ENCODE results near the gene SHOC2. TPM values are rescaled to one million over a fixed set of nuclear protein-coding genes. Genes with fewer than 3 reads are reported as not detected.

Gene SHOC2
- total RNA-seq, 1 donor from 2014 or later: 45.9 TPM

DNA sequence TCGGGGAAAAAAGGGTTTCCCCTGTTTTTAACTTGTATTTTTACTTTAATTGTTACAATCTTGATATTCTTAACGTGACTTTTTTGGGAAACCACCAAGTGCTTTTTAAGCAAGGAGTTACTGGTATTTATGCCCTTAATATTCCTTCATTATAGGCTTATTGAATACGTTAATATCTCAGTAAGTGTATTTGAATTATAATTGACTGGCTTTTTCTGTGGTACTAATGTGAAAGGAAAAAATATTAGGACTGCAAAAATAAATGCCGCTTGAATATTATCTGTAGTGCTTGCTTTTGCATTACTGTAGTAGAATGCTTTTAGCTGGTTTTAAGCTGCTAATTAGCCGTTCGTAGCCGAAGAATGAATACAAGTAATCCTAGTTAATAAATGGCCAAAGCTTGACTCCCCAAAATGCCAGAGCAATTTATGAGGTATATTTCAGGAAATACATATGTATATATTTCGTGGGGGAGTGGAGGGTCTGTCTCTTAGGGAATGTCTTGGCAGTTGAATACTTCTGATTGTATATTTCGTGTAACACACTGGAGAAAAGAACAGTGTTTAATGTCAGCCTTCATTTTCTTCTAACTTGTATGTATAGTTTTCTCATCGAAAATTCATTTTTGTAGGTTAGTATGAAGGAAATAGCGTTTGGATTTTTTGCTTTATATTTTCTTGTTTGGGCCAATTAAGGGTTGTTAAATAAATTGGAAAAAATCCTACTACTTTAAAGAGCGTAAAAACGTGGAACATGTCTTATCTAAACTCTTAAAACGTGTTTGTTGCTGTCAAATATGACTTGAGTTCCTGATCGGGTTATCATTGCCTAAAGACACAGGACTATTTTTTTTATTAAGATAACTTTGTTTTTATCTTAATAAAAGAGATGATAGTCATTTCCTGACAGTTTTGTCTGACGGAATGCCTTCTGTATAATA is 46.1 kb upstream of the SHOC2 start:
- peaks cover 4% of the 10 kb centered on the region for H3K36me3 Mint-ChIP-seq (ENCODE audit: insufficient read depth)
- H3K27me3 Mint-ChIP-seq: no peaks in the 10 kb centered on the region
- peak overlapping the region; percentile 89 for H3K4me3 Mint-ChIP-seq (ENCODE audit: low read depth)
- peaks cover 21% of the 10 kb centered on the region for H3K4me1 Mint-ChIP-seq (ENCODE audit: low read depth)
- peak overlapping the region; percentile 93 for H3K27ac Mint-ChIP-seq
- H3K9me3 Mint-ChIP-seq (ENCODE audit: low read depth): no peaks in the 10 kb centered on the region
- DNase-seq (ENCODE audit: low spot score, unreplicated experiment): no peak
- TF ChIP-seq, protein P1, sequence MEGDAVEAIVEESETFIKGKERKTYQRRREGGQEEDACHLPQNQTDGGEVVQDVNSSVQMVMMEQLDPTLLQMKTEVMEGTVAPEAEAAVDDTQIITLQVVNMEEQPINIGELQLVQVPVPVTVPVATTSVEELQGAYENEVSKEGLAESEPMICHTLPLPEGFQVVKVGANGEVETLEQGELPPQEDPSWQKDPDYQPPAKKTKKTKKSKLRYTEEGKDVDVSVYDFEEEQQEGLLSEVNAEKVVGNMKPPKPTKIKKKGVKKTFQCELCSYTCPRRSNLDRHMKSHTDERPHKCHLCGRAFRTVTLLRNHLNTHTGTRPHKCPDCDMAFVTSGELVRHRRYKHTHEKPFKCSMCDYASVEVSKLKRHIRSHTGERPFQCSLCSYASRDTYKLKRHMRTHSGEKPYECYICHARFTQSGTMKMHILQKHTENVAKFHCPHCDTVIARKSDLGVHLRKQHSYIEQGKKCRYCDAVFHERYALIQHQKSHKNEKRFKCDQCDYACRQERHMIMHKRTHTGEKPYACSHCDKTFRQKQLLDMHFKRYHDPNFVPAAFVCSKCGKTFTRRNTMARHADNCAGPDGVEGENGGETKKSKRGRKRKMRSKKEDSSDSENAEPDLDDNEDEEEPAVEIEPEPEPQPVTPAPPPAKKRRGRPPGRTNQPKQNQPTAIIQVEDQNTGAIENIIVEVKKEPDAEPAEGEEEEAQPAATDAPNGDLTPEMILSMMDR (IDR thresholded peaks at IDR 0.05; ENCODE audit: unreplicated experiment): no peak

DNA sequence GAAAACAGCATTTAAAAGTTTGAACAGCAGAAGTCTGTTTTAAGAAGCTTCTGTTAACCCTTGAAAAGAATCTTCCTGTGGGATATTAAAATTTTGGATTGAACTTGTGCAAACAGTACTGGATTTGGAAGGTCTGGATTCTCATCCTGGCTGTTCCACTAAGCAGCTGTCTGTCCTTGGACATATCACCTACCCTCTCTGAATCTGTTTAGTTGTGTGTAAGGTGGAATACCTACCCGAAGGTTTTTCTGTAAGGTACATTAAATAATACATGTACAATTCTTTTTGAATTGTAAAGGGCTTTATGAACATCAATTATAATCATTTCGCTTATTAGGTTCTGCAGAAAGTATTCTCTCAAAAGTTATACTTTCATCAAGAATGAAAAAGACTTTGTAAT is 45.5 kb upstream of the SHOC2 start:
- DNase-seq (ENCODE audit: low spot score, unreplicated experiment): no peak
- Mint-ChIP-seq H3K4me3 (ENCODE audit: low read depth) (peak overlapping the region; percentile 68), H3K27me3 (no peaks in the 10 kb centered on the region), H3K36me3 (ENCODE audit: insufficient read depth) (peaks cover 4% of the 10 kb centered on the region), H3K4me1 (ENCODE audit: low read depth) (peaks cover 21% of the 10 kb centered on the region), H3K9me3 (ENCODE audit: low read depth) (no peaks in the 10 kb centered on the region), H3K27ac (peak overlapping the region; percentile 37)
- TF ChIP-seq, protein P1 (IDR thresholded peaks at IDR 0.05; ENCODE audit: unreplicated experiment): no peak

DNA sequence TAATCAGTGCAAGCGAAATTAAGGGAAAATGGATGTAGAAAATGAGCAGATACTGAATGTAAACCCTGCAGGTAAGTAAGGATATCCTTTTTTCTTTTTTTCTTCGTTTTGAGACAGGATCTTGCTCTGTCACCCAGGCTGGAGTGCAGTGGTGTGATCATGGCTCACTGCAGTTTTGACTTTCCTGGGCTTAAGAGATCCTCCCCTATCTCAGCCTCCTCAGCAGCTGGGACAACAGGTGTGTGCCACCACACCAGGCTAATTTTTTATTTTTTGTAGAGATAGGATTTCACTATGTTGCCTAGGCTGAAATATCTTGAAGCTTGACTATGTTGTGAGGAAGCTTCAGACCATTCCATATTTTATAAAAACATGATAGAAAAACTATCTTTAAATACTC is 43.4 kb upstream of the SHOC2 start:
- no peak overlapping the region for H3K27ac Mint-ChIP-seq
- no peak for DNase-seq (ENCODE audit: low spot score, unreplicated experiment)
- peaks cover 2% of the 10 kb centered on the region for H3K36me3 Mint-ChIP-seq (ENCODE audit: insufficient read depth)
- peaks cover 13% of the 10 kb centered on the region for H3K4me1 Mint-ChIP-seq (ENCODE audit: low read depth)
- H3K9me3 Mint-ChIP-seq (ENCODE audit: low read depth): no peaks in the 10 kb centered on the region
- H3K4me3 Mint-ChIP-seq (ENCODE audit: low read depth): no peak overlapping the region
- no peaks in the 10 kb centered on the region for H3K27me3 Mint-ChIP-seq
- TF ChIP-seq, protein P1 (IDR thresholded peaks at IDR 0.05; ENCODE audit: unreplicated experiment): no peak

DNA sequence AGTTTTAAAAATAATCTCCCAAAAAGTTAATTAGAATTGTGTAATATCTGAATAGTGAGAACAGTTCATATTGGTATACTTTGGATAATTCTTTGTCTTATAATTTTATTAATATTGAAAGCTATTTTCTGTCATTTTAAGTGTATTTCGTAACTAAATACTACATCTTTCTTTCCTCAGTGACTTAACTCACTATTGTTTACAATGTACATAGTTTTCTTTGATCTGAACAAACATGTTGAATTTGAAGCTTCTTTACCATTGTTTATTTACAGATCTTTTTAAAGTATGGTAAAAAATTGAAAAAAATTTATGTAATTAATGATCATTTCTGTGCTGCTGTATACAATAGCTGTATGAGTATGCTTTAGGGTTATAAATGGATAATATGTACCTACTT is 42.6 kb upstream of the SHOC2 start:
- H3K4me3 Mint-ChIP-seq (ENCODE audit: low read depth): no peak overlapping the region
- H3K4me1 Mint-ChIP-seq (ENCODE audit: low read depth): peaks cover 13% of the 10 kb centered on the region
- H3K9me3 Mint-ChIP-seq (ENCODE audit: low read depth): no peaks in the 10 kb centered on the region
- no peak for DNase-seq (ENCODE audit: low spot score, unreplicated experiment)
- H3K36me3 Mint-ChIP-seq (ENCODE audit: insufficient read depth): peaks cover 6% of the 10 kb centered on the region
- H3K27ac Mint-ChIP-seq: no peak overlapping the region
- TF ChIP-seq, protein P1 (IDR thresholded peaks at IDR 0.05; ENCODE audit: unreplicated experiment): no peak
- no peaks in the 10 kb centered on the region for H3K27me3 Mint-ChIP-seq

DNA sequence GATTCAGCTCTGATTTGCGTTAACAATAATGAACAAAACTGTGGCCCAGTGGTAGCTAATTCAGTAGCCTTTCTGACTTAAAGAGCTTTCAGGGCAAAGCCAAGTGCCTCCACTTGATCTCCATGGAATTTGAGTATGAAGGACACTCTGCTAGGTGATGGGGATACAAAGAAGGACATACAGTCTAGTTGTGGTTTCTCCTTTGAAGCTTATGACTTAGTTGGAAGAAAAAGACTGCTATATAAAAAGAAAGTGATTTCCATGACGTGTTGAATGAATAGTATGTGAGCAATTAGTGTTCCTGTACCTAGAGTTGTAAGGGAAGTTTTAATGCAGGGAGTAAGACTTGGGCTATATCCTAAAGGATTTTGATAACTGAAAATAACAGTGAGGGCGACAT is 39.4 kb upstream of the SHOC2 start:
- DNase-seq (ENCODE audit: low spot score, unreplicated experiment): no peak
- Mint-ChIP-seq H3K9me3 (ENCODE audit: low read depth) (no peaks in the 10 kb centered on the region), H3K27me3 (no peaks in the 10 kb centered on the region), H3K36me3 (ENCODE audit: insufficient read depth) (peaks cover 17% of the 10 kb centered on the region), H3K27ac (no peak overlapping the region), H3K4me3 (ENCODE audit: low read depth) (no peak overlapping the region), H3K4me1 (ENCODE audit: low read depth) (peaks cover 1% of the 10 kb centered on the region)
- TF ChIP-seq, protein P1 (IDR thresholded peaks at IDR 0.05; ENCODE audit: unreplicated experiment): no peak

All from progenitor cell of endocrine pancreas (in vitro differentiated cells).